GM19023 (cell line): ENCODE measurements around the gene PDE4D.

Experiments
- ATAC-seq: cut with Tn5 transposase; IDR thresholded peaks from one replicate; pipeline ENCODE4 v1.9.1; 2021; ENCODE audit warnings: mild to moderate bottlenecking, moderate library complexity; ENCODE audit not compliant: unreplicated experiment

Gene PDE4D

GRCh38 chr5:59037941-59038797 lies 855.4 kb downstream of the PDE4D start:
- no peak for ATAC-seq

DNA sequence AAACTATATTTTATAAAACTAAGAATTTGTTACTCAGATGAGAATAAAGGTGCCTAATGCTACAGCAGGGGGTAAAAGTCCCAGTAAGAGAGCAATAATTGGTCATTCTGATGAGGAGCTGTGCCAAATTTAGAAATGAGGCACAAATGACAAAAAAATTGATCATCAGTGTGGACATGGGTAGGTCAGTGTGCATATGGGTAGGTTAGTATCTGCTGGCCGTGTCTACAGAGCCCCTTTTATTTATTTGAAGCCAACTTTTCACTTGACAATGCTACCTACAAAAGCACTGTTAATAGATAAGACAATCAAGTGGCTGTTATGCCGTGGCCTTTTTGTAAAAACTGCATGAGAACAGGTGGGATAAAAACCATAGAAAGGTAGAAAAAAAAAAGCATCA lies 856.1 kb downstream of the PDE4D start:
- ATAC-seq, result no peak

- ATAC-seq, result no peak
Measured at GRCh38 chr5:59037041-59037440, 856.5 kb downstream of the PDE4D start.

DNA sequence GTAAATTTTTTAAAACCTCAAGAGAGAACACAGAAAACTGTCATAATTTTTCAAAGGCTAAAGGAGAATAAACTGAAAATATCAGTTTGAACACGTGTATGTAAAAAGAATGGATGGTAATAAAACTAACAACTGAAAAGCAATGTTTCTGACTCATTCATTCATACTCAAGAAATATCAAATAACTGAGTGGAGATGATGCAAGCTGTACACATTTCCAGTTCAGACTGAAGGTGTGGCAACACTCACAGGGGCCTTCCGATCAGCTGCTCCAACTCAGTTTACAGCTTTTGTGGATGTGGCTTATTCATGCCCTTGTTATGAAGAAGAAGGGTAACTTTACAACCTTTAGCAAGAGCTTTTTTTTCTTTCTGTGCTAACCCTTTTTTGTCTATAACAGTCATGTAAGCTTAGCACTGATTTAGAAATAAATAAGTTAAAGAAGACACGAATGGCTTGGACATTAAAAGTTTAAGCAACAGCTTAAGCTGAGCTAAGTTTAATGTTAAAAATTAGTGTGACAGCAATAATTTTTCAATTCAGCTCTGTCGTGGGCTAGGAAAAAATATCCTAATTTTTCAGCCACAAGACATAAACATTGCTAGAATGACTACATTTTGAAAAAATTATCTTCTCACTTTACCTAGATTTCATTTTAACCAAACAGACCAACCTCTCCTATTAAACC lies 857.1 kb downstream of the PDE4D start:
- no peak for ATAC-seq

GRCh38 chr5:59035681-59036080 lies 857.8 kb downstream of the PDE4D start:
- no peak for ATAC-seq

DNA sequence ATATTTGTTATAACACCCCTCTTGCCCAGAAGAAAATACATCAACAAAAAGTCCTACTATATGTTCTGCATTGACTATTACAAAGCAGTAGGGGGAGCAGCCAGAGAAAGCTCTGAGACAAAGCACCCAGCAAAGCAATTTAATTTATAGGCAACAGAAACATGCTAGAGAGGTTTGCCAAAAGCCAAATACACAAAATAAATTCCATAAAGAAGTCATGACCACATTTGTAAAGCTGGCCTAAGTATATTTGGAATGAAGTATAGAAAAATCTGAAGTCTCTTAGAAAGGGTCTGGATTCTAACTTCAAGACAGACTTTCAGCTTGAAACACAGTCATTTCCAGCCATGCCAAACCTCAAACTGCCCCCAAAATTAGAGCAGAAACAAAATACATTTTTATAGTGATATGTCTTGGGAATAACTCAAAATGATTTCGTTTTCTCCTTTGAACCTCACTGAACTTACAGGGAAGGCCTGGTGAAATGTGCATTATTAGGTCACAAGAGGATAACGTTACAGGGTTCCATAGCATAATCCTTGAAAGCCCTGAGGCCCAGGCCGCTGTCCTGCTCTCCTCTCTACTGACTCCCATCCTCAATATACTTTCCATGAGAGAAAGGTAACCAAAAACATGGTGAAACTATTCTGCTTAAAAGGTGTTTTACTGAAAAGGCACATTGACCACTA lies 858.9 kb downstream of the PDE4D start:
- no peak for ATAC-seq

- no peak for ATAC-seq
Measured at GRCh38 chr5:59027145-59027907, 866.2 kb downstream of the PDE4D start.

- no peak for ATAC-seq
Measured at GRCh38 chr5:59025734-59026133, 867.8 kb downstream of the PDE4D start.

GRCh38 chr5:59021837-59022514 lies 871.5 kb downstream of the PDE4D start:
- no peak for ATAC-seq

GRCh38 chr5:59021286-59021673 lies 872.2 kb downstream of the PDE4D start:
- ATAC-seq, result no peak

DNA sequence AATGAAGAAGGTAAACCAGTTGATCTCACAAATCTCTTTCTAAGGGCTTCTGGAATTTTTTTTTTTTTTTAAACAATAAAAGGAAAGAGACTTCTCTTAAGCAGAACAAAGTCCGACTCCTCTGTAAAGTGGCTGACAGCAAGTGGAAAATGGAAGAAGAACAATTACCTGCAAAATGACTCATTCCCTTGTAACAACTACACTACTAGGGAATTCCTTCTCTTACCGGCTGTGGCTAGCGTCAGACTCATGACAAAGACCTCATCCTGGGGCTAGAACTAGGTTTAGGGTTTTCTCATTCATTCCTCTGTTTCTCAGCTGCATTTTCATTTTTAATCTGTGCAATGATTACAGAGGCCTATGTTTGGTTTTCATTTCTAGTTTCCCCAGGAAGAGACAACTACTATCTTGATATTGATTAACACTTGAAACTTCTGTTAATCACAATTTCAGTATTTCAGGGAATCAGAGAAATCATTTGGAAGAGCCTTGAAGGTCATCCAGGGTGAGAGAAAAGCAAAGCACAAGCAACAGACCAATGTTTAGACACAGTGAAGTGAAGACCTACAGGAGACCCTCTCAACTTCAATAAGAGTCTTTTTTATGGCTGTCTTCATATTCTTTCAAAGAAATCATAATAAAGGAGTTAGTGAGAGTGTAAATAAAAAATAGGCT lies 872.8 kb downstream of the PDE4D start:
- ATAC-seq, result no peak

GRCh38 chr5:59019078-59019477 lies 874.4 kb downstream of the PDE4D start:
- no peak for ATAC-seq

DNA sequence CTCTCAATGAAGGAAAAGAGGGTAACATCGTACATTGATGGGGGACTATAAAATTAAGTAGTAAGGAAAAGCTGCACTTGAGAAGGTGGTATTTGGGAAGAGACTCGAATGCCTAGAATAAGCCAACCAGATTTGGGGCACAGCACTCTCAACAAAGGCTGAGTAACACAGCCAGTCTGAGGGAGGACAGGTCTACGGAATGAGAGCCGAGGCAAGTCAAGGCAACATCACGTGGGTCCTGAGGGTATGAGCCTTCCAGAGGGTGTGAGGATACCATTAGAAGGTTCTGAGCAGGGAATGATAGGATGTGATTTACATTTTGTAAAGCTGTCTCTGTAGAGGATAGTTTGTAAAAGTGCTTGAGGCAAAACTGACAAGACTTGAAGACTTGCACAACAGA lies 876.6 kb downstream of the PDE4D start:
- no peak for ATAC-seq

DNA sequence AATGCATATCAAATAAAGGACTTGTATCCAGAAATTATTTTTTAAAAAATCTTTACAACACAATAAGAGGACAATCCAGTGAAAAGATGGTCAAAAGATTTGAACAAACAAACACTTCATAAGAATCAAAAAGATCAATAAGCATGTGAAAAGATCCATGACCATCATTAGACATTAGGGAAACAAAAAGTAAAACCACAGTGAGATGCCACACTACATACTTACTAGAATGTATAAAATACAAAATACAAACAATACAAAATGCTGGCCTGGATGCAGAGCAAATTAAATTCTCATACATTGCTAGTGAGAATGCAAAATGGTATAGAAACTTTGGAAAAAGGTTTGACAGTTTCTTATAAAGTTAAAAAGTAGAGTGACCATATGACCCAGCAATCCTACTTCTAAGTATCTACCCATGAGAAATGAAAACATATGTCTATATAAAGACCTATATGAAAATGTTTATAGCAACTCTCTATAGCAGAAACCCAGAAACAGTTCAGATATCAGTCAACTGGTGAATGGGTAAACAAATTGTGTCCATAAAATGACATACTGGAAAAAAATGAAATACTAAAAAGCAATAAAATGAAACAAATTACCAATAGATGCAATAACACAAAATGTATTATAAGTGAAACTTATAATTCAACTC lies 884.6 kb downstream of the PDE4D start:
- ATAC-seq, result no peak

- no peak for ATAC-seq
Measured at GRCh38 chr5:59007460-59008063, 886.0 kb downstream of the PDE4D start.

DNA sequence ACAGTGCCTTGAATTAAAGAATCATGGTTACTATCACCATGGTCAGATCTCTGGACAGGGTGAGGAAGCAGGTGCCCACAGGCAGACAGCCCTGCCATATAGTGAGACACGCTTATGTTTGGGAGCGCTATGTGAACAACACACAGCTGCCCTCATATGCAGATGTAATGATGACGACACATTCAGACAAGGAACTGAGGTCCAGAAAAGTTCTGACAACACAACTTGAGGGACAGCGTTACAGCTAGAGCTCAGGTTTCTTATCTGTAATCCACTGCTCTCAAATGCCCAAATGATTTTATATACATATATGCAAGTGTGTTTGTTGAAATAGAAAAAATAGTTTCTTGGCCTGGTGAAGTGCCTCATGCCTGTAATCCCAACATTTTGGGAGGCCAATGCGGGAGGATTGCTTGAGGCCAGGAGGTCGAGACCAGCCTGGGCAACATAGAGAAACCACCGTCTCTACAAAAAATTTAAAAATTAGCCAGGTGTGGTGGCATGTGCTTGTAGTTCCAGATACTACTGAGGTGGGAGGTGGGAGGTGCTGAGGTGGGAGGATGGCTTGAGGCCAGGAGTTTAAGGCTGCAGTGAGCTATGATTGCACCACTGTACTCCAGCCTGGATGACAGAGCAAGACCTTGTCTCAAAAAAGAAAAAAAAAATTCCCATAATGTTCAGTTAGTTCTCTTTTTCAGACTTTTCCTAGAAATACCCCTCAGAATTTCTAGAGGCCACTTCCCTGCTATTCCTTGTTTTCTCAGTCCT lies 887.4 kb downstream of the PDE4D start:
- ATAC-seq, result no peak

- ATAC-seq, result no peak
Measured at GRCh38 chr5:59003641-59004040, 889.9 kb downstream of the PDE4D start.

DNA sequence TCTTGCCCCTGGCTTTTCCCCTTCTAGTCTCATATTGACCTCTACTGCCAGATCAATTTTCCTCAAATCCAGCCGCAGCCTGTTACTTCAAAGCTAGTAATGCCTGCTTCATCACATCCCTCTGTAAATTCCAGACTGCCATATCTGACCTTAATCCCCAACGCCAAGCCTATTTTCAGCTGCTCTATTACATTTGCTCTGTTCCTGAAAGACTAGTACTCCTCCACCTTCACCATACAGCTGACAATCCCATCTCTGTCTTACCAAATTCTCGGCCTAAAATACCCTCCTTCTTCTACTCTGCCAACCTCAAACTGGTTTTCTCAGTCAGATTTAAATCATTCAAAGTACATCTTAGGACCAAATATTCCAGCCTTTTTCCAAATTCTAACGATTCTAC lies 890.4 kb downstream of the PDE4D start:
- no peak for ATAC-seq
